Upper lobe of left lung (tissue), 6 donors: ENCODE measurements around the gene CANT1. TPM values are rescaled to one million over a fixed set of nuclear protein-coding genes. Genes with fewer than 3 reads are reported as not detected.

Experiments
- ATAC-seq, 2 donors: fragments of 200-7000 bp; cut with Tn5 transposase; one replicate each; pipeline ENCODE4 v1.9.1; 2022; ENCODE audit warnings: mild to moderate bottlenecking in 2 of 2, moderate library complexity in 2 of 2; ENCODE audit not compliant: low FRiP score in 2 of 2
- DNase-seq, 2 donors: peaks; one replicate each; pipeline ENCODE4 v3.0.0-alpha.2; 2019 to 2020
- H3K27ac ChIP-seq, 4 donors: fragments of 200-600 bp; sonication (generic); one replicate each; pipeline ENCODE4 v1.5.1; 2016 to 2019
- H3K27me3 ChIP-seq, 4 donors: fragments of 200-600 bp; sonication (generic); one replicate each; pipeline ENCODE4 v1.5.1; 2017 to 2019
- H3K36me3 ChIP-seq, 4 donors: fragments of 200-600 bp; sonication (generic); one replicate each; pipeline ENCODE4 v1.5.1; 2016 to 2019
- H3K4me1 ChIP-seq, 4 donors: fragments of 200-600 bp; sonication (generic); one replicate each; pipeline ENCODE4 v1.5.1; 2018 to 2019
- H3K4me3 ChIP-seq, 4 donors: fragments of 200-600 bp; sonication (generic); one replicate each; pipeline ENCODE4 v1.5.1; 2017 to 2019; ENCODE audit warnings: mild to moderate bottlenecking in 2 of 4, moderate library complexity in 1 of 4
- H3K9me3 ChIP-seq, 4 donors: fragments of 200-600 bp; sonication (generic); one replicate each; pipeline ENCODE4 v1.5.1; 2018 to 2019
- CTCF ChIP-seq, 6 experiments: fragments of 450-650 bp in 4 of 6; fragments of 200-600 bp in 2 of 6; sonication (generic) in 2 of 6; IDR thresholded peaks; one replicate each; pipeline ENCODE4 v1.5.1; 2016 to 2019; ENCODE audit warnings: antibody characterized with exemption in 6 of 6
- EP300 ChIP-seq, 4 donors: sonication (generic); formaldehyde crosslinking; IDR thresholded peaks; one replicate each; pipeline ENCODE4 v1.5.1; 2017; ENCODE audit warnings: antibody characterized with exemption in 4 of 4, control low read depth in 2 of 4
- POLR2A ChIP-seq, 4 donors: fragments of 450-650 bp; IDR thresholded peaks; one replicate each; pipeline ENCODE4 v1.5.1; 2016 to 2017; ENCODE audit warnings: antibody characterized with exemption in 4 of 4, mild to moderate bottlenecking in 2 of 4
- POLR2AphosphoS5 ChIP-seq, 2 donors: sonication (generic); formaldehyde crosslinking; IDR thresholded peaks; one replicate each; pipeline ENCODE4 v1.5.1; 2017; ENCODE audit warnings: antibody characterized with exemption in 2 of 2
- WGBS, 2 donors: methylation state at CpG; one replicate each; pipeline ENCODE4 v1.1.5; 2017 to 2018; 5-methylcytosine and 5-hydroxymethylcytosine counted together
- total RNA-seq, 6 donors: library from RNA; depleted of rRNA in 4 of 6; stranded (reverse); fragments of >200 nt in 4 of 6; gene quantifications; one replicate each; pipeline versions ENCODE4 v1.1.0 to v1.2.1, GENCODE V29; 2016 to 2021
- donor health status: DM: no; HTN: no; CAD: no; lungs with moderate emphysema.
- donor health status: DM: no; HTN: yes; CAD: no; lungs with severe emphysema.

Gene CANT1
- total RNA-seq, 6 donors from 2014 or later = 19.5 to 77.8 (median 38.6) TPM

- no peak for ATAC-seq
- Histone ChIP-seq H3K9me3 (no peaks in the 10 kb centered on the region), H3K4me3 (no peak overlapping the region), H3K36me3 (peaks cover 17 to 94% (median 66%) of the 10 kb centered on the region in 4 donors), H3K27ac (peak overlapping the region in 1 of 4 donors; percentile 0), H3K27me3 (no peaks in the 10 kb centered on the region), H3K4me1 (peaks cover 8 to 33% (median 14%) of the 10 kb centered on the region in 4 donors)
- TF ChIP-seq CTCF (IDR thresholded peaks at IDR 0.05) = no peak
- TF ChIP-seq EP300 (IDR thresholded peaks at IDR 0.05) = no peak
- TF ChIP-seq POLR2A (IDR thresholded peaks at IDR 0.05) = no peak
- peak in 1 of 2 donors; percentile 18 for DNase-seq
- WGBS, 2 donors = 86 to 94% methylated on average over 14 to 21 of the region's 22 CpGs
These were observed 15.4 kb downstream of the CANT1 start for GRCh38 chr17:78993981-78994671.

GRCh38 chr17:78993241-78993956, 16.2 kb downstream of the CANT1 start:
- Histone ChIP-seq H3K9me3 (no peaks in the 10 kb centered on the region), H3K4me3 (no peak overlapping the region), H3K4me1 (peaks cover 8 to 29% (median 16%) of the 10 kb centered on the region in 4 donors), H3K27ac (peak overlapping the region in 1 of 4 donors; percentile 0), H3K27me3 (no peaks in the 10 kb centered on the region), H3K36me3 (peaks cover 17 to 86% (median 62%) of the 10 kb centered on the region in 4 donors)
- WGBS, 2 donors = 76 to 78% methylated on average over 46 to 49 of the region's 49 CpGs
- peak in 1 of 2 donors; percentile 67 for ATAC-seq
- TF ChIP-seq EP300 (IDR thresholded peaks at IDR 0.05) = no peak
- peak; percentile 66 to 80 (median 72) for TF ChIP-seq CTCF (IDR thresholded peaks at IDR 0.05)
- TF ChIP-seq POLR2A (IDR thresholded peaks at IDR 0.05) = no peak
- TF ChIP-seq POLR2AphosphoS5 (IDR thresholded peaks at IDR 0.05) = no peak
- peak; percentile 35 to 85 for DNase-seq

GRCh38 chr17:78992542-78993212, 16.9 kb downstream of the CANT1 start:
- Histone ChIP-seq H3K27me3 (no peaks in the 10 kb centered on the region), H3K36me3 (peaks cover 17 to 79% (median 56%) of the 10 kb centered on the region in 4 donors), H3K4me1 (peaks cover 9 to 33% (median 22%) of the 10 kb centered on the region in 4 donors), H3K4me3 (no peak overlapping the region), H3K9me3 (no peaks in the 10 kb centered on the region), H3K27ac (no peak overlapping the region)
- TF ChIP-seq EP300 (IDR thresholded peaks at IDR 0.05) (no peak), POLR2AphosphoS5 (IDR thresholded peaks at IDR 0.05) (no peak), POLR2A (IDR thresholded peaks at IDR 0.05) (no peak), CTCF (IDR thresholded peaks at IDR 0.05) (no peak)
- 79 to 81% methylated on average over 12 of the region's 12 CpGs for WGBS, 2 donors
- DNase-seq (no peak), ATAC-seq (no peak)

- Histone ChIP-seq H3K27ac (no peak overlapping the region), H3K27me3 (no peaks in the 10 kb centered on the region), H3K4me3 (no peak overlapping the region), H3K36me3 (peaks cover 11 to 72% (median 50%) of the 10 kb centered on the region in 4 donors), H3K4me1 (peaks cover 13 to 38% (median 28%) of the 10 kb centered on the region in 4 donors), H3K9me3 (no peaks in the 10 kb centered on the region)
- WGBS, 2 donors = 93 to 95% methylated on average over 21 to 22 of the region's 22 CpGs
- DNase-seq = no peak
- TF ChIP-seq POLR2A (IDR thresholded peaks at IDR 0.05) = no peak
- TF ChIP-seq POLR2AphosphoS5 (IDR thresholded peaks at IDR 0.05) = no peak
- TF ChIP-seq EP300 (IDR thresholded peaks at IDR 0.05) = no peak
- TF ChIP-seq CTCF (IDR thresholded peaks at IDR 0.05) = no peak
- no peak for ATAC-seq
These were observed 17.5 kb downstream of the CANT1 start for GRCh38 chr17:78991906-78992532.
